Ovary (tissue), 9 donors: ENCODE measurements around the gene RFPL2. TPM values are rescaled to one million over a fixed set of nuclear protein-coding genes. Genes with fewer than 3 reads are reported as not detected.

Source experiments
- DNase-seq, 5 donors: peaks; one replicate each; pipeline ENCODE4 v3.0.0-alpha.2; 2019 to 2020
- H3K27ac ChIP-seq, 2 donors: fragments of 200-600 bp; one replicate each; pipeline versions ENCODE4 v1.5.1 to v1.8.0; 2019 to 2022
- H3K27me3 ChIP-seq: fragments of 200-600 bp; one replicate; pipeline ENCODE4 v1.8.0; 2022
- H3K36me3 ChIP-seq: fragments of 200-600 bp; sonication (generic); one replicate; pipeline ENCODE4 v1.5.1; 2019
- H3K4me1 ChIP-seq: one replicate; pipeline ENCODE4 v1.8.1; 2013; ENCODE audit warnings: mild to moderate bottlenecking, moderate library complexity; ENCODE audit not compliant: insufficient read depth
- H3K4me3 ChIP-seq: fragments of 200-600 bp; sonication (generic); one replicate; pipeline ENCODE4 v1.5.1; 2017
- H3K9me3 ChIP-seq, 2 donors: fragments of 200-600 bp in 1 of 2; sonication (generic) in 1 of 2; one replicate each; pipeline versions ENCODE4 v1.5.1 to v1.8.1; 2013 to 2019; ENCODE audit warnings: mild to moderate bottlenecking in 1 of 2, moderate library complexity in 1 of 2
- CTCF ChIP-seq, 3 donors: fragments of 450-650 bp in 2 of 3; fragments of 200-600 bp in 1 of 3; IDR thresholded peaks; one replicate each; pipeline versions ENCODE4 v1.5.1 to v1.8.0; 2016 to 2022; ENCODE audit warnings: antibody characterized with exemption in 3 of 3, mild to moderate bottlenecking in 1 of 3
- EP300 ChIP-seq: sonication (generic); formaldehyde crosslinking; IDR thresholded peaks from one replicate; pipeline ENCODE4 v1.6.1; 2017; ENCODE audit warnings: antibody characterized with exemption
- POLR2A ChIP-seq: fragments of 450-650 bp; IDR thresholded peaks from one replicate; pipeline ENCODE4 v1.6.1; 2017; ENCODE audit warnings: antibody characterized with exemption, mild to moderate bottlenecking, moderate library complexity
- WGBS, 3 donors: extraction: QIAGEN DNeasy Blood & Tissue Kit in 1 of 3; methylation state at CpG; one replicate each; pipeline versions ENCODE4 v1.1.5 to v1.1.7; 2013 to 2017; 5-methylcytosine and 5-hydroxymethylcytosine counted together
- intact Hi-C, 4 donors: fragments of 100-400 bp; cut with DNase I; formaldehyde crosslinking; loops; one replicate each; pipeline versions ENCODE4 v1.11.0 to v1.15.1; 2022 to 2023
- polyA plus RNA-seq, 2 donors: library from polyadenylated mRNA; stranded (reverse); fragments of 200-250 nt in 1 of 2; fragments of 350-450 nt in 1 of 2; fragmentation: Illumina TruSeq in 1 of 2; extraction: RNeasy Lipid Tissue Mini Kit (QIAGEN cat#74804) in 1 of 2; gene quantifications; one replicate each; pipeline ENCODE4 v1.2.3, GENCODE V29; 2013 to 2014
- total RNA-seq, 7 donors: library from RNA; depleted of rRNA in 2 of 7; stranded (reverse); fragments of >200 nt in 2 of 7; fragmentation: NEBNext Ultra II Directional in 3 of 7; extraction: Animal tissue kit (Norgen Biotek cat#: 25700) in 3 of 7; gene quantifications; one replicate each; pipeline versions ENCODE4 v1.1.0 to v1.2.4, GENCODE V29; 2016 to 2023
- donor health status: DM: no; HTN: no; CAD: no; lungs with moderate emphysema.
- donor health status: DM: no; HTN: no; CAD: no.
- donor health status: Bipolar disorder and iron deficiency.
- donor health status: DM: yes; HTN: yes; CAD: no.
- donor health status: DM: no; HTN: no; CAD: no.
- donor health status: DM: yes; HTN: yes; CAD: no.

RFPL2 gene
- total and polyA plus RNA-seq, 9 donors, result not detected

DNA sequence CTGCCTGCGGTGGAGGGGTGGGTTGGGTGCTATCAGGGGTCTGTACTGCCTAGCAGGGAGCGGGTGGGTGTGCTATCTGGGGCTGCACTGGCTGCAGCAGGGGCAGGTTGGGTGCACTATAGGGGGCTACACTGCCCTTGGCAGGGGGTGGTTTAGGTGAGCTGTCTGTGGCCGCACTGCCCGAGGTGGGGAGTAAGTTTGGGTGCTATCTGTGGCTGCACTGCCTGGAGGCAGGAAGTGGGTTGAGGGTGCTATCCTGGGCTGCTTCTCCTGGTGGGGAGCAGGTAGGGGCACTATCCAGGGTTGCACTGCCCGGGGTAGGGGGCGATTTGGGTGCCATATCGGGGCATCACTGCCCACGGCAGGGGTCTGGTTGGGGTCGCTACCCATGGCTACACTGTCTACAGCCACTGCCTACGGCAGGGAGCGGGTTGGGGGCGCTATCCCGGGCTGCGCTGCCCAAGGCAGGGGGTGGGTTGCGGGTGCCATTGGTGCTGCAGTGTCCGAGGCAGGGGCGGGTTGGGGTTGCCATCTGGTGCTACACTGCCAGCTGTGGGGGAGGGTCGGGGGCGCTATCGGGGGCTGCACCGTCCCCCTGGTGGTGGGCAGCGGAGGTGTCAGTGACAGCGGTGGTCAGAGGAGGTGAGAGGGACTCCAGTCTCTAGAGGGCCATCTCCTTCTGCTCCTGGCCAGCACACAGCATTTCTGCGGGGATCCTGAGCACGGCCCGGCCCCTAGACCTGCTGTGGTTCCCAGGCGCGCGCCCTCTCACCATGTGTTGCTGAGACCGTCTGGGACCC is 1.3 kb upstream of the RFPL2 start:
- Histone ChIP-seq H3K27ac (no peak overlapping the region), H3K9me3 (no peaks in the 10 kb centered on the region), H3K4me1 (peaks cover 2% of the 10 kb centered on the region), H3K27me3 (no peaks in the 10 kb centered on the region), H3K36me3 (no peaks in the 10 kb centered on the region), H3K4me3 (no peak overlapping the region)
- no peak for DNase-seq
- intact Hi-C loops, result no loop called here
- 82 to 96% (median 91%) methylated on average over 10 to 30 of the region's 30 CpGs for WGBS, 3 donors
- no peak for TF ChIP-seq POLR2A
- TF ChIP-seq EP300, result no peak
- TF ChIP-seq CTCF (IDR thresholded peaks at IDR 0.05), result no peak

- 29 to 53% (median 51%) methylated on average over 41 to 42 of the region's 42 CpGs for WGBS, 3 donors
- Histone ChIP-seq H3K36me3 (no peaks in the 10 kb centered on the region), H3K9me3 (no peaks in the 10 kb centered on the region), H3K27ac (no peak overlapping the region), H3K27me3 (no peaks in the 10 kb centered on the region), H3K4me1 (peaks cover 2% of the 10 kb centered on the region), H3K4me3 (no peak overlapping the region)
- intact Hi-C loops, result no loop called here
- TF ChIP-seq POLR2A (no peak), CTCF (IDR thresholded peaks at IDR 0.05) (no peak), EP300 (no peak)
- DNase-seq, result no peak
Observed at GRCh38 chr22:32204040-32204855, 625 bp downstream of the RFPL2 start.

DNA sequence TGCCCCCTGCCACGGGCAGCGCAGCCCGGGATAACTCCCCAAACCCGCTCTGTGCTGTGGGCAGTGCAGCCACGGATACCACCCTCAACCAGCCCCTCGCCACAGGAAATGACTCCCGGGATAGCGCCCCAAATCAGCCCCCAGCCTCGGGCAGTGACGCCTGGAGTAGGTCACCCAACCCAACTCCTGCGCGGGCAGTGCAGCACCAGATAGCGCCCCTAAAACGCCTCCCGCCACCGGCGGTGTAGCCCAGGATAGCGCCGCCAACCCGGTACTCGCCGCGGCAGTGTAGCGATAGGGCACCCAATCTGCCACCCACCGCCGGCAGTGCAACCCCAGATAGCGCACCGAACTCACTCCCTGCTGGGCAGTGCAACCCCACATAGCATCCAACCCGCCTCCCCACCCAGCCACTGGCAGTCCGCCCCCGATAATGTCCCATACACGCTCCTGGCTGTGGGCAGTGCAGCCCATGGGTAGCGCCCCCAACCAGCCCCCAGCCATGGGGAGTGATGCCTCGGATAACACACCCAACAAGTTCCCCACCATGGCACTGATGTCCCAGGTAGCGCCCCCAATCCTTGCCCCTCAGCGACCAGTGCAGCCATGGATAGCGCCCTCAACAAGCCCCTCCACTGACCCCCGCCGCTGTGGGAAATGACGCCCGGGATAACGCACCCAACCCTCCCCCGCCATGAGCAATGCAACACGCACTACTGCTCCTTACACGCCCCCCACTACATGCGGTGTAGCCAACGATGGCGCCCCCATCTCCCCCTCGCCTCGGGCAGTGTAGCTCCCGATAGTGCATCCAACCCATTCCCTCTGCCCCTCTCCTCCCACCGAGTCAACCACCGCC is 1.5 kb downstream of the RFPL2 start:
- H3K4me3 ChIP-seq, result no peak overlapping the region
- no peaks in the 10 kb centered on the region for H3K36me3 ChIP-seq
- no peak overlapping the region for H3K27ac ChIP-seq
- no peaks in the 10 kb centered on the region for H3K9me3 ChIP-seq
- DNase-seq, result no peak
- no peaks in the 10 kb centered on the region for H3K27me3 ChIP-seq
- peaks cover 2% of the 10 kb centered on the region for H3K4me1 ChIP-seq
- TF ChIP-seq EP300, result no peak
- intact Hi-C loops, result no loop called here
- WGBS, 3 donors, result 18 to 32% (median 24%) methylated on average over 51 to 53 of the region's 53 CpGs

- H3K27ac ChIP-seq, result no peak overlapping the region
- H3K36me3 ChIP-seq, result no peaks in the 10 kb centered on the region
- H3K27me3 ChIP-seq, result no peaks in the 10 kb centered on the region
- DNase-seq, result no peak
- TF ChIP-seq EP300 (no peak), POLR2A (no peak), CTCF (IDR thresholded peaks at IDR 0.05) (no peak)
- intact Hi-C loops, result no loop called here
- peaks cover 2% of the 10 kb centered on the region for H3K4me1 ChIP-seq
- H3K9me3 ChIP-seq, result no peaks in the 10 kb centered on the region
- WGBS, 3 donors, result 7 to 9% (median 8%) methylated on average over 20 to 29 of the region's 29 CpGs
- no peak overlapping the region for H3K4me3 ChIP-seq
Observed at GRCh38 chr22:32202539-32203180, 2.2 kb downstream of the RFPL2 start.
